Neural progenitor cell (in vitro differentiated cells): ENCODE results near the gene KIF2A. TPM values are rescaled to one million over a fixed set of nuclear protein-coding genes. Genes with fewer than 3 reads are reported as not detected.

Experiments used
- DNase-seq: peaks from one replicate; pipeline ENCODE4 v3.0.0-alpha.2; 2016; ENCODE audit warnings: low spot score
- H2AFZ ChIP-seq: fragments of 200-600 bp; sonication (generic); replicated peaks from 2 replicates; pipeline ENCODE4 v1.6.1; 2016; ENCODE audit warnings: antibody characterized with exemption
- H3F3A ChIP-seq: fragments of 200-600 bp; sonication (generic); 2 replicates; pipeline ENCODE4 v1.6.1; 2016; ENCODE audit warnings: antibody characterized with exemption, low read depth
- H3K27ac ChIP-seq: fragments of 200-600 bp; sonication (generic); 2 replicates; pipeline ENCODE4 v1.5.1; 2016; ENCODE audit warnings: mild to moderate bottlenecking
- H3K27me3 ChIP-seq: fragments of 200-600 bp; sonication (generic); 2 replicates; pipeline ENCODE4 v1.6.1; 2016; ENCODE audit warnings: mild to moderate bottlenecking, moderate library complexity
- H3K36me3 ChIP-seq: fragments of 200-600 bp; sonication (generic); 2 replicates; pipeline ENCODE4 v1.5.1; 2016
- H3K4me1 ChIP-seq: fragments of 200-600 bp; sonication (generic); 2 replicates; pipeline ENCODE4 v1.6.1; 2016; ENCODE audit warnings: mixed run types
- H3K4me2 ChIP-seq: fragments of 200-600 bp; sonication (generic); 2 replicates; pipeline ENCODE4 v1.6.1; 2016
- H3K4me3 ChIP-seq: fragments of 200-600 bp; sonication (generic); 2 replicates; pipeline ENCODE4 v1.5.1; 2016
- H3K79me2 ChIP-seq: fragments of 200-600 bp; sonication (generic); 2 replicates; pipeline ENCODE4 v1.6.1; 2016; ENCODE audit warnings: low read depth
- H3K9ac ChIP-seq: fragments of 200-600 bp; sonication (generic); 2 replicates; pipeline ENCODE4 v1.6.1; 2016
- H3K9me3 ChIP-seq: fragments of 200-600 bp; sonication (generic); 2 replicates; pipeline ENCODE4 v1.5.1; 2016; ENCODE audit warnings: low read depth
- H4K20me1 ChIP-seq: fragments of 200-600 bp; sonication (generic); 2 replicates; pipeline ENCODE4 v1.6.1; 2016; ENCODE audit warnings: low read depth
- H3K27ac Mint-ChIP-seq: 3 replicates; pipeline ENCODE4 v1.8.0; 2021; ENCODE audit warnings: mixed read lengths
- H3K27me3 Mint-ChIP-seq: 2 replicates; pipeline ENCODE4 v1.8.0; 2022; ENCODE audit warnings: low read depth, mild to moderate bottlenecking, inconsistent platforms, moderate library complexity, mixed read lengths; ENCODE audit not compliant: insufficient read depth
- H3K36me3 Mint-ChIP-seq: 3 replicates; pipeline ENCODE4 v1.8.0; 2021; ENCODE audit warnings: mixed read lengths
- H3K4me1 Mint-ChIP-seq: 3 replicates; pipeline ENCODE4 v1.8.0; 2021; ENCODE audit warnings: mixed read lengths
- H3K4me3 Mint-ChIP-seq: 3 replicates; pipeline ENCODE4 v1.8.0; 2021; ENCODE audit warnings: mild to moderate bottlenecking, moderate library complexity, mixed read lengths
- H3K9me3 Mint-ChIP-seq: 3 replicates; pipeline ENCODE4 v1.8.0; 2020; ENCODE audit warnings: mixed read lengths
- EZH2 ChIP-seq: fragments of 200-600 bp; sonication (generic); IDR thresholded peaks from 2 replicates; pipeline ENCODE4 v1.6.1; 2017; ENCODE audit warnings: antibody characterized with exemption, mild to moderate bottlenecking, moderate library complexity
- EZH2phosphoT487 ChIP-seq: fragments of 200-600 bp; sonication (generic); IDR thresholded peaks from 2 replicates; pipeline ENCODE4 v1.6.1; 2017; ENCODE audit warnings: antibody characterized with exemption
- total RNA-seq: library from RNA; depleted of rRNA; stranded (reverse); fragments of >200 nt; gene quantifications from 2 replicates; pipeline ENCODE4 v1.2.3, GENCODE V29; 2015; ENCODE audit warnings: low replicate concordance
- TF ChIP-seq, protein P1 (sequence below): fragments of 200-600 bp; sonication (generic); IDR thresholded peaks from 2 replicates; pipeline ENCODE4 v1.5.1; 2017; ENCODE audit warnings: antibody characterized with exemption, mild to moderate bottlenecking

The KIF2A gene
- total RNA-seq, 1 donor from 2014 or later = 114 TPM

- Mint-ChIP-seq H3K4me1 (peaks cover 16% of the 10 kb centered on the region), H3K4me3 (no peak overlapping the region), H3K36me3 (no peaks in the 10 kb centered on the region), H3K9me3 (no peaks in the 10 kb centered on the region), H3K27me3 (peaks cover 2% of the 10 kb centered on the region), H3K27ac (peak overlapping the region; percentile 14)
- H2AFZ ChIP-seq = no peak overlapping the region
- TF ChIP-seq EZH2 (no peak), EZH2phosphoT487 (no peak)
- TF ChIP-seq, protein P1, sequence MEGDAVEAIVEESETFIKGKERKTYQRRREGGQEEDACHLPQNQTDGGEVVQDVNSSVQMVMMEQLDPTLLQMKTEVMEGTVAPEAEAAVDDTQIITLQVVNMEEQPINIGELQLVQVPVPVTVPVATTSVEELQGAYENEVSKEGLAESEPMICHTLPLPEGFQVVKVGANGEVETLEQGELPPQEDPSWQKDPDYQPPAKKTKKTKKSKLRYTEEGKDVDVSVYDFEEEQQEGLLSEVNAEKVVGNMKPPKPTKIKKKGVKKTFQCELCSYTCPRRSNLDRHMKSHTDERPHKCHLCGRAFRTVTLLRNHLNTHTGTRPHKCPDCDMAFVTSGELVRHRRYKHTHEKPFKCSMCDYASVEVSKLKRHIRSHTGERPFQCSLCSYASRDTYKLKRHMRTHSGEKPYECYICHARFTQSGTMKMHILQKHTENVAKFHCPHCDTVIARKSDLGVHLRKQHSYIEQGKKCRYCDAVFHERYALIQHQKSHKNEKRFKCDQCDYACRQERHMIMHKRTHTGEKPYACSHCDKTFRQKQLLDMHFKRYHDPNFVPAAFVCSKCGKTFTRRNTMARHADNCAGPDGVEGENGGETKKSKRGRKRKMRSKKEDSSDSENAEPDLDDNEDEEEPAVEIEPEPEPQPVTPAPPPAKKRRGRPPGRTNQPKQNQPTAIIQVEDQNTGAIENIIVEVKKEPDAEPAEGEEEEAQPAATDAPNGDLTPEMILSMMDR = no peak
- H3K27ac ChIP-seq = no peak overlapping the region
- H3K27me3 ChIP-seq = no peaks in the 10 kb centered on the region
- no peaks in the 10 kb centered on the region for H4K20me1 ChIP-seq
- no peaks in the 10 kb centered on the region for H3K79me2 ChIP-seq
- peaks cover 10% of the 10 kb centered on the region for H3K4me1 ChIP-seq
- no peak for DNase-seq
- H3K9me3 ChIP-seq = no peaks in the 10 kb centered on the region
- no peaks in the 10 kb centered on the region for H3F3A ChIP-seq
- H3K36me3 ChIP-seq = no peaks in the 10 kb centered on the region
- H3K9ac ChIP-seq = no peak overlapping the region
- H3K4me3 ChIP-seq = no peak overlapping the region
- no peak overlapping the region for H3K4me2 ChIP-seq
Observed at GRCh38 chr5:62259699-62260250, 46.2 kb upstream of the KIF2A start.

- H3K36me3 Mint-ChIP-seq = no peaks in the 10 kb centered on the region
Observed at GRCh38 chr5:62260513-62260912, 45.5 kb upstream of the KIF2A start.

DNA sequence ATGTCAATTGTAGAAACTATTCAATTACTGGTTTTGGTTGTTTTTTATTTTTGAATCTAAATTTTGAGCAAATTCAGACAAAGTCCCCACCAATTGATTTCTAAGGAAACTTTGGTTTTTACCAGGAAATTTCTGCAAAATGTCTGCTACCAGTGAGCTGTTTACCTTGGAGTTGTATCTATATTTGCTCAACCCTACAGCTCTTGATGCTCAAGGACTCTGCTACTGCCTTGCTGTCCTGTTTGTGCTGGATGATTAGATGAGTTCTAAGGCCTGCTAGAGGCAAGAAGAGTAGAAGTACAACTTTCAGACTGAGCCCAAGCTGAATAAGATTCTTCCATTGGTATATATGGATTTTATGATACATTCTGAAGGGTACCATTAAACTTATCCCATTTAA lies 42.6 kb upstream of the KIF2A start:
- H3K4me3 ChIP-seq = no peak overlapping the region
- H3K4me2 ChIP-seq = no peak overlapping the region
- Mint-ChIP-seq H3K36me3 (no peaks in the 10 kb centered on the region), H3K4me1 (peaks cover 12% of the 10 kb centered on the region), H3K9me3 (no peaks in the 10 kb centered on the region), H3K27ac (no peak overlapping the region), H3K4me3 (no peak overlapping the region), H3K27me3 (peaks cover 4% of the 10 kb centered on the region)
- no peak overlapping the region for H3K9ac ChIP-seq
- H3K79me2 ChIP-seq = no peaks in the 10 kb centered on the region
- no peak overlapping the region for H3K27ac ChIP-seq
- no peaks in the 10 kb centered on the region for H3K9me3 ChIP-seq
- peaks cover 3% of the 10 kb centered on the region for H3K4me1 ChIP-seq
- no peaks in the 10 kb centered on the region for H3F3A ChIP-seq
- no peaks in the 10 kb centered on the region for H3K27me3 ChIP-seq
- no peaks in the 10 kb centered on the region for H3K36me3 ChIP-seq
- DNase-seq = no peak
- TF ChIP-seq EZH2 (no peak), EZH2phosphoT487 (no peak)
- TF ChIP-seq, protein P1 = no peak
- no peaks in the 10 kb centered on the region for H4K20me1 ChIP-seq
- H2AFZ ChIP-seq = no peak overlapping the region

More at GRCh38 chr5:62260513-62260912, 45.5 kb upstream of the KIF2A start:
- H3K4me3 Mint-ChIP-seq = no peak overlapping the region
- H3K4me3 ChIP-seq = no peak overlapping the region
- TF ChIP-seq, protein P1 = no peak
- H2AFZ ChIP-seq = no peak overlapping the region
- no peak overlapping the region for H3K9ac ChIP-seq
- H3K27ac ChIP-seq = no peak overlapping the region
- peaks cover 2% of the 10 kb centered on the region for H3K27me3 Mint-ChIP-seq
- peaks cover 10% of the 10 kb centered on the region for H3K4me1 ChIP-seq
- no peaks in the 10 kb centered on the region for H3F3A ChIP-seq
- no peak for DNase-seq
- no peaks in the 10 kb centered on the region for H3K27me3 ChIP-seq
- H3K4me1 Mint-ChIP-seq = peaks cover 16% of the 10 kb centered on the region
- no peaks in the 10 kb centered on the region for H3K9me3 ChIP-seq
- H3K79me2 ChIP-seq = no peaks in the 10 kb centered on the region
- H3K4me2 ChIP-seq = no peak overlapping the region
- no peak overlapping the region for H3K27ac Mint-ChIP-seq
- H3K36me3 ChIP-seq = no peaks in the 10 kb centered on the region
- H4K20me1 ChIP-seq = no peaks in the 10 kb centered on the region
- H3K9me3 Mint-ChIP-seq = no peaks in the 10 kb centered on the region
